ENCODE data around the gene PRRG4. TPM values are rescaled to one million over a fixed set of nuclear protein-coding genes. Genes with fewer than 3 reads are reported as not detected.

Gene PRRG4
- total and polyA plus RNA-seq, 2 donors from 2014 or later = 6.4 to 18.4 TPM

GRCh38 chr11:32826113-32826512, 3.6 kb upstream of the PRRG4 start:
- H3K27me3 ChIP-seq (ENCODE audit: control insufficient read depth, insufficient read depth, low read length) = no peaks in the 10 kb centered on the region
- DNase-seq = no peak
- no peak overlapping the region for H3K27ac ChIP-seq (ENCODE audit: low read depth in 2 of 2, low read length in 2 of 2)
- no peak for TF ChIP-seq CTCF (IDR thresholded peaks at IDR 0.05; ENCODE audit: borderline replicate concordance, extremely low read depth, insufficient read depth)
- H3K4me3 ChIP-seq (ENCODE audit: low read length in 3 of 3) = no peak overlapping the region
- H3K9me3 ChIP-seq (ENCODE audit: control insufficient read depth in 2 of 3, insufficient read depth in 1 of 3, low read length in 3 of 3) = no peaks in the 10 kb centered on the region
- intact Hi-C loops (cut with DNase I) = no loop called here
- H3K4me1 ChIP-seq (ENCODE audit: control insufficient read depth in 2 of 3, insufficient read depth in 2 of 3, low read depth in 1 of 3, low read length in 3 of 3) = no peaks in the 10 kb centered on the region
- FAIRE-seq = no peak
- H3K36me3 ChIP-seq (ENCODE audit: control insufficient read depth in 2 of 3, insufficient read depth in 3 of 3, low read length in 3 of 3) = no peaks in the 10 kb centered on the region
- H3K9ac ChIP-seq (ENCODE audit: low read length in 3 of 3) = no peak overlapping the region

- no peaks in the 10 kb centered on the region for H3K4me1 ChIP-seq (ENCODE audit: control insufficient read depth in 2 of 3, insufficient read depth in 2 of 3, low read depth in 1 of 3, low read length in 3 of 3)
- no peaks in the 10 kb centered on the region for H3K9me3 ChIP-seq (ENCODE audit: control insufficient read depth in 2 of 3, insufficient read depth in 1 of 3, low read length in 3 of 3)
- no peaks in the 10 kb centered on the region for H3K36me3 ChIP-seq (ENCODE audit: control insufficient read depth in 2 of 3, insufficient read depth in 3 of 3, low read length in 3 of 3)
- H3K27me3 ChIP-seq (ENCODE audit: control insufficient read depth, insufficient read depth, low read length) = no peaks in the 10 kb centered on the region
- no peak overlapping the region for H3K9ac ChIP-seq (ENCODE audit: low read length in 3 of 3)
- no peak overlapping the region for H3K27ac ChIP-seq (ENCODE audit: low read depth in 2 of 2, low read length in 2 of 2)
- DNase-seq (no peak), FAIRE-seq (no peak)
- TF ChIP-seq CTCF (IDR thresholded peaks at IDR 0.05; ENCODE audit: borderline replicate concordance, extremely low read depth, insufficient read depth) = no peak
- intact Hi-C loops (cut with DNase I) = no loop called here
- H3K4me3 ChIP-seq (ENCODE audit: low read length in 3 of 3) = no peak overlapping the region
These were observed 2.5 kb upstream of the PRRG4 start for GRCh38 chr11:32827276-32827675.

GRCh38 chr11:32829157-32829679, 509 bp upstream of the PRRG4 start:
- Histone ChIP-seq H3K36me3 (ENCODE audit: control insufficient read depth in 2 of 3, insufficient read depth in 3 of 3, low read length in 3 of 3) (no peaks in the 10 kb centered on the region), H3K4me1 (ENCODE audit: control insufficient read depth in 2 of 3, insufficient read depth in 2 of 3, low read depth in 1 of 3, low read length in 3 of 3) (no peaks in the 10 kb centered on the region), H3K4me3 (ENCODE audit: low read length in 3 of 3) (peak overlapping the region; percentile 59 to 95 (median 93)), H3K27me3 (ENCODE audit: control insufficient read depth, insufficient read depth, low read length) (no peaks in the 10 kb centered on the region), H3K9me3 (ENCODE audit: control insufficient read depth in 2 of 3, insufficient read depth in 1 of 3, low read length in 3 of 3) (no peaks in the 10 kb centered on the region), H3K27ac (ENCODE audit: low read depth in 2 of 2, low read length in 2 of 2) (peak overlapping the region; percentile 86 to 91), H3K9ac (ENCODE audit: low read length in 3 of 3) (peak overlapping the region; percentile 70 to 92 (median 84))
- FAIRE-seq (peak; percentile 72), DNase-seq (peak in 1 of 5 donors; percentile 26)
- intact Hi-C loops (cut with DNase I) = no loop called here
- TF ChIP-seq CTCF (IDR thresholded peaks at IDR 0.05; ENCODE audit: borderline replicate concordance, extremely low read depth, insufficient read depth) = no peak

GRCh38 chr11:32830413-32830738, 649 bp downstream of the PRRG4 start:
- H3K27ac ChIP-seq (ENCODE audit: low read depth in 2 of 2, low read length in 2 of 2) = peak overlapping the region in 1 of 2 donors; percentile 86
- intact Hi-C loops (cut with DNase I) = no loop called here
- no peak for TF ChIP-seq CTCF (IDR thresholded peaks at IDR 0.05; ENCODE audit: borderline replicate concordance, extremely low read depth, insufficient read depth)

More at GRCh38 chr11:32830413-32830738, 649 bp downstream of the PRRG4 start:
- peak in 3 of 5 donors; percentile 19 to 54 (median 47) for DNase-seq
- H3K36me3 ChIP-seq (ENCODE audit: control insufficient read depth in 2 of 3, insufficient read depth in 3 of 3, low read length in 3 of 3) = no peaks in the 10 kb centered on the region
- H3K4me1 ChIP-seq (ENCODE audit: control insufficient read depth in 2 of 3, insufficient read depth in 2 of 3, low read depth in 1 of 3, low read length in 3 of 3) = no peaks in the 10 kb centered on the region
- H3K9ac ChIP-seq (ENCODE audit: low read length in 3 of 3) = peak overlapping the region in 1 of 3 donors; percentile 92
- no peaks in the 10 kb centered on the region for H3K9me3 ChIP-seq (ENCODE audit: control insufficient read depth in 2 of 3, insufficient read depth in 1 of 3, low read length in 3 of 3)
- no peaks in the 10 kb centered on the region for H3K27me3 ChIP-seq (ENCODE audit: control insufficient read depth, insufficient read depth, low read length)
- peak overlapping the region; percentile 37 to 93 (median 64) for H3K4me3 ChIP-seq (ENCODE audit: low read length in 3 of 3)
- FAIRE-seq = no peak

All from kidney (tissue), 14 donors.